Subcutaneous adipose tissue (tissue), 4 donors: ENCODE results near the gene CDKL5. TPM values are rescaled to one million over a fixed set of nuclear protein-coding genes. Genes with fewer than 3 reads are reported as not detected.

Source experiments
- CTCF ChIP-seq: fragments of 450-650 bp; IDR thresholded peaks from one replicate; pipeline ENCODE4 v1.5.1; 2016; ENCODE audit warnings: low read depth, mild to moderate bottlenecking, control low read depth, antibody characterized with exemption, moderate library complexity
- total RNA-seq, 4 donors: library from RNA; depleted of rRNA; stranded (reverse); fragments of >200 nt; gene quantifications; one replicate each; pipeline ENCODE4 v1.1.0, GENCODE V29; 2016

The CDKL5 gene
- total RNA-seq, 4 donors from 2014 or later = 4.6 to 6.2 (median 5.4) TPM

GRCh38 chrX:18674417-18674787 lies 249.0 kb downstream of the CDKL5 start:
- no peak for TF ChIP-seq CTCF

GRCh38 chrX:18674788-18675735 lies 249.7 kb downstream of the CDKL5 start:
- no peak for TF ChIP-seq CTCF

- no peak for TF ChIP-seq CTCF
Observed at GRCh38 chrX:18676050-18676449, 250.6 kb downstream of the CDKL5 start.

- no peak for TF ChIP-seq CTCF
Observed at GRCh38 chrX:18676470-18676869, 251.1 kb downstream of the CDKL5 start.

GRCh38 chrX:18677161-18677869 lies 251.9 kb downstream of the CDKL5 start:
- no peak for TF ChIP-seq CTCF

- TF ChIP-seq CTCF = no peak
Observed at GRCh38 chrX:18681996-18682395, 256.6 kb downstream of the CDKL5 start.

GRCh38 chrX:18682979-18683387 lies 257.6 kb downstream of the CDKL5 start:
- TF ChIP-seq CTCF = no peak
